Keratinocyte (primary cell): ENCODE data around the gene PARD3B. TPM values are rescaled to one million over a fixed set of nuclear protein-coding genes. Genes with fewer than 3 reads are reported as not detected.

Experiments used
- DNase-seq: peaks from one replicate; pipeline ENCODE4 v3.0.0-alpha.2; 2011; ENCODE audit warnings: low read depth, missing footprints, low spot score
- FAIRE-seq: peaks from 2 replicates; lab custom pipeline; 2011; peaks lifted over from hg19 to GRCh38; lab: Jason Lieb, UNC
- H2AFZ ChIP-seq: 2 replicates; pipeline ENCODE4 v1.6.0; 2012; ENCODE audit warnings: low read length, control low read depth, inconsistent platforms; ENCODE audit not compliant: control insufficient read depth
- H3K27ac ChIP-seq: 2 replicates; pipeline ENCODE4 v1.5.1; 2011; ENCODE audit warnings: low read length; ENCODE audit not compliant: control insufficient read depth, insufficient read depth
- H3K27me3 ChIP-seq: 3 replicates; pipeline ENCODE4 v1.6.0; 2011; ENCODE audit warnings: low read length; ENCODE audit not compliant: control insufficient read depth, insufficient read depth; ENCODE audit errors: extremely low read depth
- H3K36me3 ChIP-seq, 2 experiments: 2 replicates in 1 of 2; 3 replicates in 1 of 2; pipeline ENCODE4 v1.5.1; 2011; ENCODE audit warnings: low read length in 2 of 2, mild to moderate bottlenecking in 1 of 2; ENCODE audit not compliant: control insufficient read depth in 2 of 2, insufficient read depth in 2 of 2; ENCODE audit errors: extremely low read depth in 1 of 2
- H3K4me1 ChIP-seq: 3 replicates; pipeline ENCODE4 v1.5.1; 2011; ENCODE audit warnings: low read length; ENCODE audit not compliant: control insufficient read depth, insufficient read depth; ENCODE audit errors: extremely low read depth
- H3K4me2 ChIP-seq: 3 replicates; pipeline ENCODE4 v1.6.0; 2011; ENCODE audit warnings: low read depth, low read length; ENCODE audit not compliant: control insufficient read depth, insufficient read depth; ENCODE audit errors: extremely low read depth
- H3K4me3 ChIP-seq, 3 experiments: fragments of 200-600 bp in 1 of 3; sonication (generic) in 1 of 3; 2 replicates in 2 of 3; 3 replicates in 1 of 3; pipeline ENCODE4 v1.5.1; 2011 to 2016; ENCODE audit warnings: low read length in 3 of 3, mild to moderate bottlenecking in 3 of 3, control low read depth in 2 of 3, inconsistent platforms in 1 of 3, low read depth in 1 of 3, mixed read lengths in 1 of 3, mixed run types in 1 of 3, moderate library complexity in 1 of 3; ENCODE audit not compliant: control insufficient read depth in 2 of 3, insufficient read depth in 2 of 3; ENCODE audit errors: extremely low read depth in 1 of 3
- H3K79me2 ChIP-seq: 2 replicates; pipeline ENCODE4 v1.6.0; 2012; ENCODE audit warnings: low read length; ENCODE audit not compliant: control insufficient read depth, insufficient read depth
- H3K9ac ChIP-seq: 3 replicates; pipeline ENCODE4 v1.6.0; 2011; ENCODE audit warnings: low read length; ENCODE audit not compliant: control insufficient read depth, insufficient read depth; ENCODE audit errors: extremely low read depth
- H3K9me1 ChIP-seq: 3 replicates; pipeline ENCODE4 v1.6.0; 2011; ENCODE audit warnings: low read length; ENCODE audit not compliant: control insufficient read depth, insufficient read depth; ENCODE audit errors: extremely low read depth
- H3K9me3 ChIP-seq: 2 replicates; pipeline ENCODE4 v1.5.1; 2012; ENCODE audit warnings: low read depth, low read length; ENCODE audit not compliant: control insufficient read depth
- H4K20me1 ChIP-seq: 3 replicates; pipeline ENCODE4 v1.6.0; 2011; ENCODE audit warnings: low read length; ENCODE audit not compliant: control insufficient read depth, insufficient read depth; ENCODE audit errors: extremely low read depth
- EZH2 ChIP-seq: IDR thresholded peaks from one replicate; pipeline ENCODE4 v1.6.1; 2012; ENCODE audit warnings: inconsistent platforms, mild to moderate bottlenecking, low read length, moderate library complexity
- dilution Hi-C: fragments of 300-500 bp; cut with MboI; formaldehyde crosslinking; loops from one replicate; pipeline ENCODE4 v1.7.0; 2020; ENCODE audit warnings: low sequenced_read_pairs; ENCODE audit not compliant: extremely low pct_ligation_motif_present
- polyA plus RNA-seq, 5 experiments: library from polyadenylated mRNA; depleted of rRNA in 3 of 5; stranded (reverse) in 3 of 5; stranded (forward) in 1 of 5; unstranded in 1 of 5; fragments of >200 nt; gene quantifications; 1 replicate in 1 of 5; 2 replicates in 3 of 5; 3 replicates in 1 of 5; pipeline versions ENCODE4 v1.2.1 to v1.2.3, GENCODE V29; 2011 to 2012; ENCODE audit warnings: missing spikeins in 2 of 5, low read depth in 1 of 5, low replicate concordance in 1 of 5
- TF ChIP-seq, protein P1 (sequence below), 3 experiments: IDR thresholded peaks in 1 of 3; conservative IDR thresholded peaks in 1 of 3; optimal IDR thresholded peaks in 1 of 3; 2 replicates in 2 of 3; 3 replicates in 1 of 3; pipeline versions ENCODE3 to v1.5.1; 2011; ENCODE audit warnings: low read length in 3 of 3, mild to moderate bottlenecking in 3 of 3, moderate library complexity in 2 of 3, control low read depth in 1 of 3, inconsistent platforms in 1 of 3; ENCODE audit not compliant: insufficient read depth in 2 of 3; ENCODE audit errors: extremely low read depth in 1 of 3

Gene PARD3B
- polyA plus RNA-seq, 1 donor (not counting 4 experiments of a cell fraction or from before 2014, with no cell fraction given), result 1.2 TPM

GRCh38 chr2:204529795-204530463, 15.3 kb upstream of the PARD3B start:
- Histone ChIP-seq H3K36me3 (no peaks in the 10 kb centered on the region), H3K9me3 (no peaks in the 10 kb centered on the region), H3K4me1 (peaks cover 3% of the 10 kb centered on the region), H3K4me2 (no peak overlapping the region), H3K4me3 (no peak overlapping the region), H4K20me1 (no peaks in the 10 kb centered on the region), H3K9me1 (no peaks in the 10 kb centered on the region), H3K27me3 (no peaks in the 10 kb centered on the region), H3K9ac (no peak overlapping the region), H2AFZ (no peak overlapping the region), H3K27ac (no peak overlapping the region), H3K79me2 (no peaks in the 10 kb centered on the region)
- TF ChIP-seq, protein P1, sequence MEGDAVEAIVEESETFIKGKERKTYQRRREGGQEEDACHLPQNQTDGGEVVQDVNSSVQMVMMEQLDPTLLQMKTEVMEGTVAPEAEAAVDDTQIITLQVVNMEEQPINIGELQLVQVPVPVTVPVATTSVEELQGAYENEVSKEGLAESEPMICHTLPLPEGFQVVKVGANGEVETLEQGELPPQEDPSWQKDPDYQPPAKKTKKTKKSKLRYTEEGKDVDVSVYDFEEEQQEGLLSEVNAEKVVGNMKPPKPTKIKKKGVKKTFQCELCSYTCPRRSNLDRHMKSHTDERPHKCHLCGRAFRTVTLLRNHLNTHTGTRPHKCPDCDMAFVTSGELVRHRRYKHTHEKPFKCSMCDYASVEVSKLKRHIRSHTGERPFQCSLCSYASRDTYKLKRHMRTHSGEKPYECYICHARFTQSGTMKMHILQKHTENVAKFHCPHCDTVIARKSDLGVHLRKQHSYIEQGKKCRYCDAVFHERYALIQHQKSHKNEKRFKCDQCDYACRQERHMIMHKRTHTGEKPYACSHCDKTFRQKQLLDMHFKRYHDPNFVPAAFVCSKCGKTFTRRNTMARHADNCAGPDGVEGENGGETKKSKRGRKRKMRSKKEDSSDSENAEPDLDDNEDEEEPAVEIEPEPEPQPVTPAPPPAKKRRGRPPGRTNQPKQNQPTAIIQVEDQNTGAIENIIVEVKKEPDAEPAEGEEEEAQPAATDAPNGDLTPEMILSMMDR (optimal IDR thresholded peaks at IDR 0.05 in 1 of 3, IDR thresholded peaks at IDR 0.05 in 1 of 3, conservative IDR thresholded peaks at IDR 0.05 in 1 of 3; ENCODE audit: extremely low read depth in 1 of 3, insufficient read depth in 2 of 3, low read length in 3 of 3), result no peak
- no peak for TF ChIP-seq EZH2
- dilution Hi-C loops, result no loop called here
- FAIRE-seq (no peak), DNase-seq (no peak)

GRCh38 chr2:204530464-204530805, 14.8 kb upstream of the PARD3B start:
- H3K9me3 ChIP-seq, result no peaks in the 10 kb centered on the region
- TF ChIP-seq, protein P1 (optimal IDR thresholded peaks at IDR 0.05 in 1 of 3, IDR thresholded peaks at IDR 0.05 in 1 of 3, conservative IDR thresholded peaks at IDR 0.05 in 1 of 3; ENCODE audit: extremely low read depth in 1 of 3, insufficient read depth in 2 of 3, low read length in 3 of 3), result no peak
- no peak for TF ChIP-seq EZH2
- DNase-seq, result no peak
- H3K27me3 ChIP-seq, result no peaks in the 10 kb centered on the region
- H3K27ac ChIP-seq, result no peak overlapping the region
- H3K4me3 ChIP-seq, result no peak overlapping the region
- dilution Hi-C loops, result no loop called here
- no peaks in the 10 kb centered on the region for H3K79me2 ChIP-seq
- H3K9me1 ChIP-seq, result no peaks in the 10 kb centered on the region
- H3K9ac ChIP-seq, result no peak overlapping the region
- H4K20me1 ChIP-seq, result no peaks in the 10 kb centered on the region
- no peak for FAIRE-seq
- no peaks in the 10 kb centered on the region for H3K36me3 ChIP-seq
- H3K4me2 ChIP-seq, result no peak overlapping the region
- H2AFZ ChIP-seq, result no peak overlapping the region
- peaks cover 3% of the 10 kb centered on the region for H3K4me1 ChIP-seq
